HepG2 (cell line): ENCODE results near the gene TXNIP. TPM values are rescaled to one million over a fixed set of nuclear protein-coding genes. Genes with fewer than 3 reads are reported as not detected.
A peak's percentile ranks its signal among the peaks of the same experiment; 100 is the strongest.

Source experiments
- EZH2 ChIP-seq: conservative IDR thresholded peaks from 2 replicates; pipeline ENCODE4 v1.6.1; 2012; ENCODE audit warnings: mild to moderate bottlenecking, low read depth, low read length, moderate library complexity
- FOSL2 ChIP-seq: sonication (generic); formaldehyde crosslinking; IDR thresholded peaks from 2 replicates; pipeline ENCODE4 v1.4.0; 2020; ENCODE audit warnings: missing genetic modification reagents
- JUND ChIP-seq: sonication (generic); formaldehyde crosslinking; IDR thresholded peaks from 2 replicates; pipeline ENCODE4 v1.8.0; 2022; ENCODE audit warnings: mild to moderate bottlenecking, missing genetic modification reagents
- MBD4 ChIP-seq: IDR thresholded peaks from 2 replicates; pipeline ENCODE4 v1.6.1; 2012; ENCODE audit warnings: low read length, inconsistent platforms, borderline replicate concordance
- NCOA2 ChIP-seq: sonication (generic); formaldehyde crosslinking; IDR thresholded peaks from 2 replicates; pipeline ENCODE4 v1.8.0; 2022; ENCODE audit warnings: inconsistent platforms
- RFX5 ChIP-seq: IDR thresholded peaks from 2 replicates; pipeline ENCODE4 v1.6.1; 2011; ENCODE audit warnings: low read depth, low read length, improper control_type of control experiment
- RXRB ChIP-seq: IDR thresholded peaks from 2 replicates; pipeline ENCODE4 v1.6.1; 2016; ENCODE audit warnings: borderline replicate concordance, missing genetic modification reagents, missing compliant biosample characterization
- SAP130 ChIP-seq: IDR thresholded peaks from 2 replicates; pipeline ENCODE4 v1.6.1; 2016; ENCODE audit warnings: low read depth
- SMARCE1 ChIP-seq: fragments of 450-650 bp; IDR thresholded peaks from 2 replicates; pipeline ENCODE4 v1.6.1; 2017; ENCODE audit warnings: borderline replicate concordance
- SOX5 ChIP-seq: IDR thresholded peaks from 2 replicates; pipeline ENCODE4 v1.6.1; 2016; ENCODE audit warnings: borderline replicate concordance
- ZNF160 ChIP-seq: sonication (generic); formaldehyde crosslinking; IDR thresholded peaks from 2 replicates; pipeline ENCODE4 v1.8.0; 2022; ENCODE audit warnings: mild to moderate bottlenecking, inconsistent platforms, missing genetic modification reagents
- polyA plus RNA-seq, 8 experiments: library from polyadenylated mRNA; depleted of rRNA in 3 of 8; stranded (reverse) in 7 of 8; unstranded in 1 of 8; fragments of >200 nt; fragmentation: Illumina TruSeq in 4 of 8; extraction: Trizol in 4 of 8; gene quantifications; 2 replicates each; pipeline versions ENCODE4 v1.2.1 to v1.2.3, GENCODE V29; 2011 to 2016; ENCODE audit warnings: low read depth in 4 of 8, missing spikeins in 1 of 8, mixed read lengths in 1 of 8; ENCODE audit not compliant: insufficient read depth in 1 of 8
- total RNA-seq, 5 experiments: library from RNA; depleted of rRNA; stranded (reverse); fragments of >200 nt; fragmentation: Illumina TruSeq; extraction: Trizol; gene quantifications; 2 replicates each; pipeline ENCODE4 v1.2.3, GENCODE V29; 2016; ENCODE audit warnings: low read depth in 1 of 5
- TF ChIP-seq, protein P1 (sequence below): sonication (generic); formaldehyde crosslinking; IDR thresholded peaks from 2 replicates; pipeline ENCODE4 v1.4.0; 2020; ENCODE audit warnings: low read depth, mild to moderate bottlenecking, missing genetic modification reagents
- TF ChIP-seq, protein P2 (sequence below): sonication (generic); formaldehyde crosslinking; IDR thresholded peaks from 2 replicates; pipeline ENCODE4 v1.5.0; 2020; ENCODE audit warnings: mild to moderate bottlenecking, missing genetic modification reagents
- TF ChIP-seq, protein P3 (sequence below): sonication (generic); formaldehyde crosslinking; IDR thresholded peaks from 2 replicates; pipeline ENCODE4 v1.5.0; 2020; ENCODE audit warnings: mild to moderate bottlenecking, missing genetic modification reagents
- TF ChIP-seq, protein P4 (sequence below): IDR thresholded peaks from 2 replicates; pipeline ENCODE4 v1.6.1; 2016; ENCODE audit warnings: low read depth
- TF ChIP-seq, protein P5 (sequence below): sonication (generic); formaldehyde crosslinking; IDR thresholded peaks from 2 replicates; pipeline ENCODE4 v1.5.1; 2020; ENCODE audit warnings: missing genetic modification reagents, mild to moderate bottlenecking, borderline replicate concordance
- TF ChIP-seq, protein P6 (sequence below): sonication (generic); formaldehyde crosslinking; IDR thresholded peaks from 2 replicates; pipeline ENCODE4 v1.9.0; 2021; ENCODE audit warnings: missing genetic modification reagents, mild to moderate bottlenecking, borderline replicate concordance

TXNIP gene
- total and polyA plus RNA-seq, 2 of the 13 experiments (the other 11 are each of a cell fraction or from before 2014, with no cell fraction given), result 24.4 to 237 TPM

DNA sequence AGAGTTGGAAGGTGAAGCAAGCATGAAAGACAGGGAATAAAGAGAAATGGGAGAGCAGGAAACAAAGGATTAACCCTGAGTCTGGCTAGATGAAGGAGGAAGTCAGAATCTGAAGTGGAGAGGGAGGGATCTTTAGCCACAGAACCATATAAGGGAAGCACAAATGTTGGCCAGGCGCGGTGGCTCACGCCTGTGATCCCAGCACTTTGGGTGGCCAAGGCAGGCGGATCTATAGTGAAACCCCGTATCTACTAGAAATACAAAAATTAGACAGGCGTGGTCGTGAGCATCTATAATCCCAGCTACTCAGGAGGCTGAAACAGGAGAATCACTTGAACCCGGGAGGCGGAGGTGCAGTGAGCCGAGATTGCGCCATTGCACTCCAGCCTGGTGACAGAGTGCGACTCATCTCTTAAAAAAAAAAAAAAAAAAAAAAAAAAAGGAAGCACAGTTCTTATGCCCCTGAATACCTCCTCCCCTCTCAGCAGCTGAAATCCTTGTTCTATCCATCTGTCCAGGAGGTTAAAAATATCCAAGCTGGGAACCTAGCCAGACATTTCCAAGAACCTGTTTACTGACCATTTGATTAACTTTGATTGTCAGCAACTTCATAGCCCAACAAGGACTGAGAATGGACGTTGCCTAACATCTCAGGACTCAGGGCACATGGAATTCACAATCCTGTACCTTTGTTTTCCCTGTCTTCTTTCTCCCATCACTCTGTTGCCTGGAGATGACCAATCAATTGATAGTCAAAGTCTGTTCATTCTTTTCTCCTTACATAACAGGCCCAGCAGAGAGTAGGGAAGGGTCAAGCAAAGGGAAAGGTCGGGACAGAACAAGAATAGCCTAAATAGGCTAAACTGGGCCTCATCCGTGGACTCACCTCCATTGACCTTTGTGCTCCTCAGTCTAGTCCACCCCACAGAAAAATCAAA, 10.6 kb downstream of the TXNIP start (continued):
- TF ChIP-seq, protein P1, sequence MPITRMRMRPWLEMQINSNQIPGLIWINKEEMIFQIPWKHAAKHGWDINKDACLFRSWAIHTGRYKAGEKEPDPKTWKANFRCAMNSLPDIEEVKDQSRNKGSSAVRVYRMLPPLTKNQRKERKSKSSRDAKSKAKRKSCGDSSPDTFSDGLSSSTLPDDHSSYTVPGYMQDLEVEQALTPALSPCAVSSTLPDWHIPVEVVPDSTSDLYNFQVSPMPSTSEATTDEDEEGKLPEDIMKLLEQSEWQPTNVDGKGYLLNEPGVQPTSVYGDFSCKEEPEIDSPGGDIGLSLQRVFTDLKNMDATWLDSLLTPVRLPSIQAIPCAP (CRISPR knock-in tag), result no peak
- TF ChIP-seq EZH2 (no peak), SMARCE1 (no peak), ZNF160 (CRISPR knock-in tag) (no peak), RFX5 (no peak), JUND (no peak), SAP130 (peak; percentile 19; the same call in 1 of the 2 replicates), SOX5 (CRISPR knock-in tag) (0 out of 2 replicates have a peak, but pooled peaks have one; percentile 25), FOSL2 (CRISPR knock-in tag) (0 out of 2 replicates have a peak, but pooled peaks have one; percentile 7), MBD4 (no peak), RXRB (peak; percentile 80), NCOA2 (CRISPR knock-in tag) (no peak)
- TF ChIP-seq, protein P2, sequence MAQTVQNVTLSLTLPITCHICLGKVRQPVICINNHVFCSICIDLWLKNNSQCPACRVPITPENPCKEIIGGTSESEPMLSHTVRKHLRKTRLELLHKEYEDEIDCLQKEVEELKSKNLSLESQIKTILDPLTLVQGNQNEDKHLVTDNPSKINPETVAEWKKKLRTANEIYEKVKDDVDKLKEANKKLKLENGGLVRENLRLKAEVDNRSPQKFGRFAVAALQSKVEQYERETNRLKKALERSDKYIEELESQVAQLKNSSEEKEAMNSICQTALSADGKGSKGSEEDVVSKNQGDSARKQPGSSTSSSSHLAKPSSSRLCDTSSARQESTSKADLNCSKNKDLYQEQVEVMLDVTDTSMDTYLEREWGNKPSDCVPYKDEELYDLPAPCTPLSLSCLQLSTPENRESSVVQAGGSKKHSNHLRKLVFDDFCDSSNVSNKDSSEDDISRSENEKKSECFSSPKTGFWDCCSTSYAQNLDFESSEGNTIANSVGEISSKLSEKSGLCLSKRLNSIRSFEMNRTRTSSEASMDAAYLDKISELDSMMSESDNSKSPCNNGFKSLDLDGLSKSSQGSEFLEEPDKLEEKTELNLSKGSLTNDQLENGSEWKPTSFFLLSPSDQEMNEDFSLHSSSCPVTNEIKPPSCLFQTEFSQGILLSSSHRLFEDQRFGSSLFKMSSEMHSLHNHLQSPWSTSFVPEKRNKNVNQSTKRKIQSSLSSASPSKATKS (CRISPR knock-in tag), result no peak
- TF ChIP-seq, protein P3, sequence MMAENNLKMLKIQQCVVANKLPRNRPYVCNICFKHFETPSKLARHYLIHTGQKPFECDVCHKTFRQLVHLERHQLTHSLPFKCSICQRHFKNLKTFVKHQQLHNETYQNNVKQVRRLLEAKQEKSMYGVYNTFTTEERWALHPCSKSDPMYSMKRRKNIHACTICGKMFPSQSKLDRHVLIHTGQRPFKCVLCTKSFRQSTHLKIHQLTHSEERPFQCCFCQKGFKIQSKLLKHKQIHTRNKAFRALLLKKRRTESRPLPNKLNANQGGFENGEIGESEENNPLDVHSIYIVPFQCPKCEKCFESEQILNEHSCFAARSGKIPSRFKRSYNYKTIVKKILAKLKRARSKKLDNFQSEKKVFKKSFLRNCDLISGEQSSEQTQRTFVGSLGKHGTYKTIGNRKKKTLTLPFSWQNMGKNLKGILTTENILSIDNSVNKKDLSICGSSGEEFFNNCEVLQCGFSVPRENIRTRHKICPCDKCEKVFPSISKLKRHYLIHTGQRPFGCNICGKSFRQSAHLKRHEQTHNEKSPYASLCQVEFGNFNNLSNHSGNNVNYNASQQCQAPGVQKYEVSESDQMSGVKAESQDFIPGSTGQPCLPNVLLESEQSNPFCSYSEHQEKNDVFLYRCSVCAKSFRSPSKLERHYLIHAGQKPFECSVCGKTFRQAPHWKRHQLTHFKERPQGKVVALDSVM (CRISPR knock-in tag), result no peak
- TF ChIP-seq, protein P4, sequence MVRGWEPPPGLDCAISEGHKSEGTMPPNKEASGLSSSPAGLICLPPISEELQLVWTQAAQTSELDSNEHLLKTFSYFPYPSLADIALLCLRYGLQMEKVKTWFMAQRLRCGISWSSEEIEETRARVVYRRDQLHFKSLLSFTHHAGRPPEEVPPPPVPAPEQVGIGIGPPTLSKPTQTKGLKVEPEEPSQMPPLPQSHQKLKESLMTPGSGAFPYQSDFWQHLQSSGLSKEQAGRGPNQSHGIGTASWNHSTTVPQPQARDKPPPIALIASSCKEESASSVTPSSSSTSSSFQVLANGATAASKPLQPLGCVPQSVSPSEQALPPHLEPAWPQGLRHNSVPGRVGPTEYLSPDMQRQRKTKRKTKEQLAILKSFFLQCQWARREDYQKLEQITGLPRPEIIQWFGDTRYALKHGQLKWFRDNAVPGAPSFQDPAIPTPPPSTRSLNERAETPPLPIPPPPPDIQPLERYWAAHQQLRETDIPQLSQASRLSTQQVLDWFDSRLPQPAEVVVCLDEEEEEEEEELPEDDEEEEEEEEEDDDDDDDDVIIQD (CRISPR knock-in tag), result no peak
- TF ChIP-seq, protein P5, sequence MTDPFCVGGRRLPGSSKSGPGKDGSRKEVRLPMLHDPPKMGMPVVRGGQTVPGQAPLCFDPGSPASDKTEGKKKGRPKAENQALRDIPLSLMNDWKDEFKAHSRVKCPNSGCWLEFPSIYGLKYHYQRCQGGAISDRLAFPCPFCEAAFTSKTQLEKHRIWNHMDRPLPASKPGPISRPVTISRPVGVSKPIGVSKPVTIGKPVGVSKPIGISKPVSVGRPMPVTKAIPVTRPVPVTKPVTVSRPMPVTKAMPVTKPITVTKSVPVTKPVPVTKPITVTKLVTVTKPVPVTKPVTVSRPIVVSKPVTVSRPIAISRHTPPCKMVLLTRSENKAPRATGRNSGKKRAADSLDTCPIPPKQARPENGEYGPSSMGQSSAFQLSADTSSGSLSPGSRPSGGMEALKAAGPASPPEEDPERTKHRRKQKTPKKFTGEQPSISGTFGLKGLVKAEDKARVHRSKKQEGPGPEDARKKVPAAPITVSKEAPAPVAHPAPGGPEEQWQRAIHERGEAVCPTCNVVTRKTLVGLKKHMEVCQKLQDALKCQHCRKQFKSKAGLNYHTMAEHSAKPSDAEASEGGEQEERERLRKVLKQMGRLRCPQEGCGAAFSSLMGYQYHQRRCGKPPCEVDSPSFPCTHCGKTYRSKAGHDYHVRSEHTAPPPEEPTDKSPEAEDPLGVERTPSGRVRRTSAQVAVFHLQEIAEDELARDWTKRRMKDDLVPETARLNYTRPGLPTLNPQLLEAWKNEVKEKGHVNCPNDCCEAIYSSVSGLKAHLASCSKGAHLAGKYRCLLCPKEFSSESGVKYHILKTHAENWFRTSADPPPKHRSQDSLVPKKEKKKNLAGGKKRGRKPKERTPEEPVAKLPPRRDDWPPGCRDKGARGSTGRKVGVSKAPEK, result no peak
- TF ChIP-seq, protein P6, sequence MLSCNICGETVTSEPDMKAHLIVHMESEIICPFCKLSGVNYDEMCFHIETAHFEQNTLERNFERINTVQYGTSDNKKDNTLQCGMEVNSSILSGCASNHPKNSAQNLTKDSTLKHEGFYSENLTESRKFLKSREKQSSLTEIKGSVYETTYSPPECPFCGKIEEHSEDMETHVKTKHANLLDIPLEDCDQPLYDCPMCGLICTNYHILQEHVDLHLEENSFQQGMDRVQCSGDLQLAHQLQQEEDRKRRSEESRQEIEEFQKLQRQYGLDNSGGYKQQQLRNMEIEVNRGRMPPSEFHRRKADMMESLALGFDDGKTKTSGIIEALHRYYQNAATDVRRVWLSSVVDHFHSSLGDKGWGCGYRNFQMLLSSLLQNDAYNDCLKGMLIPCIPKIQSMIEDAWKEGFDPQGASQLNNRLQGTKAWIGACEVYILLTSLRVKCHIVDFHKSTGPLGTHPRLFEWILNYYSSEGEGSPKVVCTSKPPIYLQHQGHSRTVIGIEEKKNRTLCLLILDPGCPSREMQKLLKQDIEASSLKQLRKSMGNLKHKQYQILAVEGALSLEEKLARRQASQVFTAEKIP (CRISPR knock-in tag), result no peak
